ENCODE results near the gene PLA2G12A.

DNA sequence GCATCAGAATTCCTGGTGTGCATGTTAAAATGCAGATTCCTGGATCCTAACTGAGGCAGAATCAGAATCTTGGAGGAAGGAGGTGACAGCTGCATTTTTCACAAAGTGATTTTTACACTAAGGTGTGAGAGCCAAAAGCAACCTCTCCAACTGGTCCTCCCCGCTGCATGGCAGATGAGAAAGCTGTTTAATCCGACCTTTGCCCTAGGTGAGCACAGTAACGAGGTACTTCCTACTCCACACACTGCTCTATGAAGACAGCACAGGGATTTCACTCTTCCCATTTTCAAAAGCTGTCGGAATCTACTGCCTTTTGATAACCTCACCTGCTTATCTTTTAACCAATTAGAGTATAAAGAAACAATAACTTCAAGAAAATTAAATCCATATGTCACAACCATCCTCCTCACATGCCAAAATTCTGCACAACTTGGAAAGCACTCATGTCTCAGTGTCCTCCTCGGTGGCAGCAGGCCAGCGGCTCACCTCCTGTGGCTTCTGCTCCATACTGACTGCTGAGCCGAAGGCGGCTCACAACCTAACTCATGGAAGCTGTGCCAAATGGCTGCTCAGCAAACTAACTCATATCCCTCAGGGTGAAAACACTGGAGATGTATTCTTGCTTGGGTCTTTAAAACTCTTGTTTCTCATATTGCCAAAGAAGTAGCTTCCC lies 30.2 kb downstream of the PLA2G12A start:
- TF ChIP-seq, protein P1, sequence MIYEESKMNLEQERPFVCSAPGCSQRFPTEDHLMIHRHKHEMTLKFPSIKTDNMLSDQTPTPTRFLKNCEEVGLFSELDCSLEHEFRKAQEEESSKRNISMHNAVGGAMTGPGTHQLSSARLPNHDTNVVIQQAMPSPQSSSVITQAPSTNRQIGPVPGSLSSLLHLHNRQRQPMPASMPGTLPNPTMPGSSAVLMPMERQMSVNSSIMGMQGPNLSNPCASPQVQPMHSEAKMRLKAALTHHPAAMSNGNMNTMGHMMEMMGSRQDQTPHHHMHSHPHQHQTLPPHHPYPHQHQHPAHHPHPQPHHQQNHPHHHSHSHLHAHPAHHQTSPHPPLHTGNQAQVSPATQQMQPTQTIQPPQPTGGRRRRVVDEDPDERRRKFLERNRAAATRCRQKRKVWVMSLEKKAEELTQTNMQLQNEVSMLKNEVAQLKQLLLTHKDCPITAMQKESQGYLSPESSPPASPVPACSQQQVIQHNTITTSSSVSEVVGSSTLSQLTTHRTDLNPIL (CRISPR knock-in tag; IDR thresholded peaks at IDR 0.05; ENCODE audit: low read depth): no peak
- TF ChIP-seq, protein P2, sequence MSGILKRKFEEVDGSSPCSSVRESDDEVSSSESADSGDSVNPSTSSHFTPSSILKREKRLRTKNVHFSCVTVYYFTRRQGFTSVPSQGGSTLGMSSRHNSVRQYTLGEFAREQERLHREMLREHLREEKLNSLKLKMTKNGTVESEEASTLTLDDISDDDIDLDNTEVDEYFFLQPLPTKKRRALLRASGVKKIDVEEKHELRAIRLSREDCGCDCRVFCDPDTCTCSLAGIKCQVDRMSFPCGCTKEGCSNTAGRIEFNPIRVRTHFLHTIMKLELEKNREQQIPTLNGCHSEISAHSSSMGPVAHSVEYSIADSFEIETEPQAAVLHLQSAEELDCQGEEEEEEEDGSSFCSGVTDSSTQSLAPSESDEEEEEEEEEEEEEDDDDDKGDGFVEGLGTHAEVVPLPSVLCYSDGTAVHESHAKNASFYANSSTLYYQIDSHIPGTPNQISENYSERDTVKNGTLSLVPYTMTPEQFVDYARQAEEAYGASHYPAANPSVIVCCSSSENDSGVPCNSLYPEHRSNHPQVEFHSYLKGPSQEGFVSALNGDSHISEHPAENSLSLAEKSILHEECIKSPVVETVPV (CRISPR knock-in tag; IDR thresholded peaks at IDR 0.05): no peak
- TF ChIP-seq ZFP30 (CRISPR knock-in tag; IDR thresholded peaks at IDR 0.05) (no peak), RARB (CRISPR knock-in tag; IDR thresholded peaks at IDR 0.05) (no peak), SNAI2 (CRISPR knock-in tag; IDR thresholded peaks at IDR 0.05) (no peak), CSDC2 (CRISPR knock-in tag; IDR thresholded peaks at IDR 0.05) (no peak), ISL1 (CRISPR knock-in tag; IDR thresholded peaks at IDR 0.05) (no peak), PPARA (CRISPR knock-in tag; IDR thresholded peaks at IDR 0.05; ENCODE audit: borderline replicate concordance) (no peak), OSR1 (CRISPR knock-in tag; IDR thresholded peaks at IDR 0.05) (no peak), ESRRG (CRISPR knock-in tag; IDR thresholded peaks at IDR 0.05) (no peak)
- TF ChIP-seq, protein P3, sequence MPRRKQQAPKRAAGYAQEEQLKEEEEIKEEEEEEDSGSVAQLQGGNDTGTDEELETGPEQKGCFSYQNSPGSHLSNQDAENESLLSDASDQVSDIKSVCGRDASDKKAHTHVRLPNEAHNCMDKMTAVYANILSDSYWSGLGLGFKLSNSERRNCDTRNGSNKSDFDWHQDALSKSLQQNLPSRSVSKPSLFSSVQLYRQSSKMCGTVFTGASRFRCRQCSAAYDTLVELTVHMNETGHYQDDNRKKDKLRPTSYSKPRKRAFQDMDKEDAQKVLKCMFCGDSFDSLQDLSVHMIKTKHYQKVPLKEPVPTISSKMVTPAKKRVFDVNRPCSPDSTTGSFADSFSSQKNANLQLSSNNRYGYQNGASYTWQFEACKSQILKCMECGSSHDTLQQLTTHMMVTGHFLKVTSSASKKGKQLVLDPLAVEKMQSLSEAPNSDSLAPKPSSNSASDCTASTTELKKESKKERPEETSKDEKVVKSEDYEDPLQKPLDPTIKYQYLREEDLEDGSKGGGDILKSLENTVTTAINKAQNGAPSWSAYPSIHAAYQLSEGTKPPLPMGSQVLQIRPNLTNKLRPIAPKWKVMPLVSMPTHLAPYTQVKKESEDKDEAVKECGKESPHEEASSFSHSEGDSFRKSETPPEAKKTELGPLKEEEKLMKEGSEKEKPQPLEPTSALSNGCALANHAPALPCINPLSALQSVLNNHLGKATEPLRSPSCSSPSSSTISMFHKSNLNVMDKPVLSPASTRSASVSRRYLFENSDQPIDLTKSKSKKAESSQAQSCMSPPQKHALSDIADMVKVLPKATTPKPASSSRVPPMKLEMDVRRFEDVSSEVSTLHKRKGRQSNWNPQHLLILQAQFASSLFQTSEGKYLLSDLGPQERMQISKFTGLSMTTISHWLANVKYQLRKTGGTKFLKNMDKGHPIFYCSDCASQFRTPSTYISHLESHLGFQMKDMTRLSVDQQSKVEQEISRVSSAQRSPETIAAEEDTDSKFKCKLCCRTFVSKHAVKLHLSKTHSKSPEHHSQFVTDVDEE (CRISPR knock-in tag; IDR thresholded peaks at IDR 0.05): no peak
- TF ChIP-seq, protein P4, sequence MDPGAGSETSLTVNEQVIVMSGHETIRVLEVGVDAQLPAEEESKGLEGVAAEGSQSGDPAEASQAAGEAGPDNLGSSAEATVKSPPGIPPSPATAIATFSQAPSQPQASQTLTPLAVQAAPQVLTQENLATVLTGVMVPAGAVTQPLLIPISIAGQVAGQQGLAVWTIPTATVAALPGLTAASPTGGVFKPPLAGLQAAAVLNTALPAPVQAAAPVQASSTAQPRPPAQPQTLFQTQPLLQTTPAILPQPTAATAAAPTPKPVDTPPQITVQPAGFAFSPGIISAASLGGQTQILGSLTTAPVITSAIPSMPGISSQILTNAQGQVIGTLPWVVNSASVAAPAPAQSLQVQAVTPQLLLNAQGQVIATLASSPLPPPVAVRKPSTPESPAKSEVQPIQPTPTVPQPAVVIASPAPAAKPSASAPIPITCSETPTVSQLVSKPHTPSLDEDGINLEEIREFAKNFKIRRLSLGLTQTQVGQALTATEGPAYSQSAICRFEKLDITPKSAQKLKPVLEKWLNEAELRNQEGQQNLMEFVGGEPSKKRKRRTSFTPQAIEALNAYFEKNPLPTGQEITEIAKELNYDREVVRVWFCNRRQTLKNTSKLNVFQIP (CRISPR knock-in tag; IDR thresholded peaks at IDR 0.05; ENCODE audit: borderline replicate concordance, low read depth): no peak

Data from SK-N-SH treated with all-trans-retinoic acid at 6 μM for 48 hours (cell line).